GM20000 (cell line): ENCODE results near the gene VWA3B.

Experiments
- DNase-seq: peaks from one replicate; pipeline ENCODE4 v3.0.0; 2012; ENCODE audit warnings: low spot score
- CTCF ChIP-seq: IDR thresholded peaks from 2 replicates; pipeline ENCODE4 v1.5.1; 2012; ENCODE audit warnings: mild to moderate bottlenecking, control low read depth; ENCODE audit errors: extremely low read depth, missing control alignments

VWA3B gene

GRCh38 chr2:98233941-98234340, 147.0 kb downstream of the VWA3B start:
- no peak for TF ChIP-seq CTCF
- no peak for DNase-seq

- TF ChIP-seq CTCF = no peak
- no peak for DNase-seq
Measured at GRCh38 chr2:98234776-98235175, 147.8 kb downstream of the VWA3B start.

GRCh38 chr2:98236935-98237334, 150.0 kb downstream of the VWA3B start:
- TF ChIP-seq CTCF = no peak
- no peak for DNase-seq

GRCh38 chr2:98240786-98241398, 153.9 kb downstream of the VWA3B start:
- no peak for TF ChIP-seq CTCF
- DNase-seq = no peak

GRCh38 chr2:98241592-98241991, 154.6 kb downstream of the VWA3B start:
- no peak for TF ChIP-seq CTCF
- no peak for DNase-seq

- no peak for DNase-seq
- TF ChIP-seq CTCF = no peak
Measured at GRCh38 chr2:98242003-98242402, 155.0 kb downstream of the VWA3B start.

- DNase-seq = no peak
- no peak for TF ChIP-seq CTCF
Measured at GRCh38 chr2:98245491-98245890, 158.5 kb downstream of the VWA3B start.

GRCh38 chr2:98247383-98247782, 160.4 kb downstream of the VWA3B start:
- no peak for DNase-seq
- TF ChIP-seq CTCF = no peak
